Measurements from ENCODE around the gene ENAM.
"Not testable (repeated sequence)": the region's sequence is repeated elsewhere in the genome, so short reads cannot be mapped to it uniquely, and the experiment has no call there.

Gene ENAM

GRCh38 chr4:70674191-70674590 lies 45.6 kb downstream of the ENAM start:
- no peak overlapping the region for H3K4me3 ChIP-seq (ENCODE audit: low read depth, low read length)
- no peak for TF ChIP-seq CTCF (IDR thresholded peaks at IDR 0.05; ENCODE audit: insufficient read depth, low read depth, low read length, missing control alignments)
- DNase-seq (ENCODE audit: low read depth), result no peak

DNA sequence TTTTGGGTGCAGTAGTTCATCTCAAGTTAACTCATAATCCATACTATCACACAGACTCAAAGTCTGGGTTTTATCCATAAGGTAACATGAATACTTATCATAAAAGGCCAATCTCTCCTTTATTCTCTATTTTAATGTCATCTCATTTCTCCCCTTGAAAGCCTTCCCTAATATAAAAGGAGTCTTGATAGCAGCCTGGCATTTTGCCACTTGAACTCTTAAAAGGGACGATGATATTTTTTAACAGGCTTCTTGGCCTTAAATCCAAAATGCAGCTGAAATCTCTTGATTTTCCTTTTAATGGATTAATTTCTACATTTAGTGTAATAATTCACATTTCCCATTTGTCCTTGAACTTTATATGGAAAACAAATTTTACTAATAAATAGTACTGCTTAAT lies 46.2 kb downstream of the ENAM start:
- H3K4me3 ChIP-seq (ENCODE audit: low read depth, low read length), result no peak overlapping the region
- TF ChIP-seq CTCF (IDR thresholded peaks at IDR 0.05; ENCODE audit: insufficient read depth, low read depth, low read length, missing control alignments), result no peak
- no peak for DNase-seq (ENCODE audit: low read depth)

DNA sequence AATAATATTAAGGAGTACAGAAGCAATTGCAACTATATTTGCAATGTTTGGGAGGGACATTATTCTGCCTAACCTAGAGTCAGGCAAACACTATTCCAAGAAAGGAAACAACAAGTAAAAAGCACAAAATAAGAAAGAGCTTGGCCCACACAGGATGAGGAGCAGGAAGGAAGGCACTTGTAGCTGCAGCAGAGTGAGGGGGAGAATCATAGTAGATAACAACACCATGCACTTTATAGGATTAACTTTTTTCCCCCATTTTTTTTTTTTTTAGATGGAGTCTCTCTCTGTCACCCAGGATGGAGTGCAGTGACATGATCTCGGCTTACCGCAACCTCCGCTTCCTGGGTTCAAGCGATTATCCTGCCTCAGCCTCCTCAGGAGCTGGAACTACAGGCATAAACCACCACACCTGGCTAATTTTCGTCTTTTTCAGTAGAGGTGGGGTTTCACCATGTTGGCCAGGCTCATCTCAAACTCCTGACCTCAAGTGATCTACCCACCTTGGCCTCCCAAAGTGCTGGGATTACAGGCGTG lies 48.1 kb downstream of the ENAM start:
- no peak for DNase-seq (ENCODE audit: low read depth)
- TF ChIP-seq CTCF (IDR thresholded peaks at IDR 0.05; ENCODE audit: insufficient read depth, low read depth, low read length, missing control alignments), result no peak
- H3K4me3 ChIP-seq (ENCODE audit: low read depth, low read length), result no peak overlapping the region

- DNase-seq (ENCODE audit: low read depth), result peak; percentile 86
- H3K4me3 ChIP-seq (ENCODE audit: low read depth, low read length), result peak overlapping the region; percentile 26
- no peak for TF ChIP-seq CTCF (IDR thresholded peaks at IDR 0.05; ENCODE audit: insufficient read depth, low read depth, low read length, missing control alignments)
These were observed 49.9 kb downstream of the ENAM start for GRCh38 chr4:70678383-70678999.

GRCh38 chr4:70680934-70681333 lies 52.4 kb downstream of the ENAM start:
- no peak for TF ChIP-seq CTCF (IDR thresholded peaks at IDR 0.05; ENCODE audit: insufficient read depth, low read depth, low read length, missing control alignments)
- H3K4me3 ChIP-seq (ENCODE audit: low read depth, low read length), result no peak overlapping the region
- DNase-seq (ENCODE audit: low read depth), result no peak

DNA sequence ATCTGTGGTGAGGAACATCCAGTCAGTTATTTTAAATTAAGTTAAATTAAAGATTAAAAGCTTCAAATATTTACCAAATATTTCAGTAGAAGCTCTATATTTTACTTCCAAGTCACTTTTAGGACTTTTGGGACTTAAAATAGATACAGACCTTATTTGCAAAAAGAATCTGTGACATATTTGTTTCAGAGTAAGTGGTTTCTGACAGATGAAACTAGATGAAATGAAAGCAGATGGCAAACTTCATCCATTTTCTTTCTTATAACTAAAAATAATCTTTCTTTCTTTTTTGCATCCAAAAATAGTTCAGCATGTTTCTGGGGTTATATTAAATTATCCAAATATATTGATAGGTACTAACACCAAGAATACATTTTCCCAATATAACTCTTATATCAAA lies 53.2 kb downstream of the ENAM start:
- no peak for TF ChIP-seq CTCF (IDR thresholded peaks at IDR 0.05; ENCODE audit: insufficient read depth, low read depth, low read length, missing control alignments)
- H3K4me3 ChIP-seq (ENCODE audit: low read depth, low read length), result no peak overlapping the region; the same call in 1 of the 2 replicates
- DNase-seq (ENCODE audit: low read depth), result peak; percentile 65

DNA sequence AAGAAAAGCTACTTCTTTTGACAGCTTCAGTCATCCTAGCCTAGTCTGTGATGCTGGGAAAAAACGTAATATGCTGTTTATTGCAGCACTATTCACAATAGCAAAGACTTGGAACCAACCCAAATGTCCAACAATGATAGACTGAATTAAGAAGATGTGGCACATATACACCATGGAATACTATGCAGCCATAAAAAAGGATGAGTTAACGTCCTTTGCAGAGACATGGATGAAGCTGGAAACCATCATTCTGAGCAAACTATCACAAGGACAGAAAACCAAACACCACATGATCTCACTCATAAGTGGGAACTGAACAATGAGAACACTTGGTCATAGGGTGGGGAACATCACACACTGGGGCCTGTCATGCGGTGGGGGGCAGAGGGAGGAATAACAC lies 53.6 kb downstream of the ENAM start:
- not testable (repeated sequence) for DNase-seq (ENCODE audit: low read depth)

More for the DNA sequence above, 53.6 kb downstream of the ENAM start:
- not testable (repeated sequence) for H3K4me3 ChIP-seq (ENCODE audit: low read depth, low read length)
